Measurements from ENCODE around the gene MAGOHB.

- TF ChIP-seq CTCF (IDR thresholded peaks at IDR 0.05; ENCODE audit: low read length): no peak
- no peak for TF ChIP-seq EZH2 (IDR thresholded peaks at IDR 0.05; ENCODE audit: borderline replicate concordance, low read length)
Observed at GRCh38 chr12:10557766-10558165, 55.6 kb downstream of the MAGOHB start.
